Measurements from ENCODE around the gene P2RX2. TPM values are rescaled to one million over a fixed set of nuclear protein-coding genes. Genes with fewer than 3 reads are reported as not detected.

Gene P2RX2
- total and polyA plus RNA-seq, 2 of the 4 experiments (the other 2 are of a cell fraction), result not detected

GRCh38 chr12:132634411-132634990 lies 15.9 kb downstream of the P2RX2 start:
- Histone ChIP-seq H3K27ac (ENCODE audit: insufficient read depth, low read length) (no peak overlapping the region), H3K23ac (ENCODE audit: low read depth, low read length) (no peak overlapping the region), H4K5ac (ENCODE audit: low read depth, low read length) (no peak overlapping the region), H2BK20ac (ENCODE audit: low read depth, low read length) (no peak overlapping the region), H3K18ac (ENCODE audit: low read depth, low read length) (no peak overlapping the region), H3K4ac (ENCODE audit: low read depth, low read length) (no peak overlapping the region), H3K9ac (ENCODE audit: low read depth, low read length) (no peak overlapping the region), H3K4me3 (ENCODE audit: insufficient read depth, low read depth, low read length) (no peak overlapping the region), H3K4me1 (ENCODE audit: control insufficient read depth, insufficient read depth, low read length) (no peaks in the 10 kb centered on the region), H4K8ac (ENCODE audit: low read depth in 2 of 2, low read length in 2 of 2) (no peak overlapping the region), H4K20me1 (ENCODE audit: insufficient read depth, low read length) (peaks cover 7% of the 10 kb centered on the region; the same call in 1 of the 2 replicates), H3K14ac (replicated peaks; ENCODE audit: low read depth, low read length) (no peak overlapping the region), H3K36me3 (ENCODE audit: control insufficient read depth, insufficient read depth, low read length) (peaks cover 36% of the 10 kb centered on the region), H2BK120ac (ENCODE audit: low read depth, low read length) (no peak overlapping the region), H2AK5ac (ENCODE audit: low read depth, low read length) (no peak overlapping the region), H4K91ac (ENCODE audit: insufficient read depth, low read depth, low read length) (no peak overlapping the region), H3K56ac (ENCODE audit: extremely low read depth, insufficient read depth, low read length) (no peak overlapping the region), H3K4me2 (ENCODE audit: low read depth, low read length) (no peak overlapping the region), H3K9me1 (ENCODE audit: insufficient read depth, low read length) (no peaks in the 10 kb centered on the region), H3K9me3 (ENCODE audit: control insufficient read depth, insufficient read depth, low read length) (no peaks in the 10 kb centered on the region), H3K27me3 (ENCODE audit: control insufficient read depth, insufficient read depth, low read length) (no peaks in the 10 kb centered on the region), H2AK9ac (replicated peaks; ENCODE audit: low read depth, low read length, poor library complexity) (no peak overlapping the region), H2BK15ac (ENCODE audit: low read depth, low read length) (no peak overlapping the region), H2BK5ac (ENCODE audit: low read depth, low read length, poor library complexity, severe bottlenecking) (no peak overlapping the region), H2AFZ (replicated peaks; ENCODE audit: low read length, poor library complexity) (no peak overlapping the region), H3K79me1 (ENCODE audit: low read depth in 1 of 2, low read length in 2 of 2) (no peaks in the 10 kb centered on the region)
- WGBS, 2 experiments (ENCODE audit: extremely low coverage in 2 of 2, insufficient read length in 1 of 2), result 94% methylated on average over 12 of the region's 21 CpGs; no CpG with 5 or more reads in 1 of the 2 experiments
- ATAC-seq (ENCODE audit: low read depth) (no peak), DNase-seq (no peak)
- dilution Hi-C loops (cut with HindIII; ENCODE audit: low sequenced_read_pairs, unreplicated experiment), result no loop called here
- TF ChIP-seq NFE2L2 (IDR thresholded peaks at IDR 0.05; ENCODE audit: low read depth, low read length) (no peak), CEBPB (IDR thresholded peaks at IDR 0.05; ENCODE audit: low read depth, low read length) (no peak), RCOR1 (IDR thresholded peaks at IDR 0.05; ENCODE audit: insufficient replicate concordance, low read length) (no peak), FOS (IDR thresholded peaks at IDR 0.05; ENCODE audit: low read depth, low read length) (no peak), POLR2A (IDR thresholded peaks at IDR 0.05; ENCODE audit: low read depth, low read length) (no peak), BHLHE40 (IDR thresholded peaks at IDR 0.05; ENCODE audit: low read depth, low read length) (no peak), SMC3 (IDR thresholded peaks at IDR 0.05; ENCODE audit: low read depth, low read length) (no peak), CTCF (conservative IDR thresholded peaks at IDR 0.05; ENCODE audit: low read depth, low read length) (no peak), RFX5 (IDR thresholded peaks at IDR 0.05; ENCODE audit: low read depth, low read length) (no peak), CHD1 (IDR thresholded peaks at IDR 0.05; ENCODE audit: low read depth, low read length) (no peak), RAD21 (IDR thresholded peaks at IDR 0.05; ENCODE audit: low read length) (no peak)
- TF ChIP-seq, protein P1, sequence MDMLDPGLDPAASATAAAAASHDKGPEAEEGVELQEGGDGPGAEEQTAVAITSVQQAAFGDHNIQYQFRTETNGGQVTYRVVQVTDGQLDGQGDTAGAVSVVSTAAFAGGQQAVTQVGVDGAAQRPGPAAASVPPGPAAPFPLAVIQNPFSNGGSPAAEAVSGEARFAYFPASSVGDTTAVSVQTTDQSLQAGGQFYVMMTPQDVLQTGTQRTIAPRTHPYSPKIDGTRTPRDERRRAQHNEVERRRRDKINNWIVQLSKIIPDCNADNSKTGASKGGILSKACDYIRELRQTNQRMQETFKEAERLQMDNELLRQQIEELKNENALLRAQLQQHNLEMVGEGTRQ (IDR thresholded peaks at IDR 0.05; ENCODE audit: low read depth, low read length), result no peak
- TF ChIP-seq, protein P2, sequence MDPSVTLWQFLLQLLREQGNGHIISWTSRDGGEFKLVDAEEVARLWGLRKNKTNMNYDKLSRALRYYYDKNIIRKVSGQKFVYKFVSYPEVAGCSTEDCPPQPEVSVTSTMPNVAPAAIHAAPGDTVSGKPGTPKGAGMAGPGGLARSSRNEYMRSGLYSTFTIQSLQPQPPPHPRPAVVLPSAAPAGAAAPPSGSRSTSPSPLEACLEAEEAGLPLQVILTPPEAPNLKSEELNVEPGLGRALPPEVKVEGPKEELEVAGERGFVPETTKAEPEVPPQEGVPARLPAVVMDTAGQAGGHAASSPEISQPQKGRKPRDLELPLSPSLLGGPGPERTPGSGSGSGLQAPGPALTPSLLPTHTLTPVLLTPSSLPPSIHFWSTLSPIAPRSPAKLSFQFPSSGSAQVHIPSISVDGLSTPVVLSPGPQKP (IDR thresholded peaks at IDR 0.05; ENCODE audit: borderline replicate concordance, low read depth, low read length), result no peak
- intact Hi-C loops (cut with micrococcal nuclease), result no loop called here
- ChIA-PET CTCF (no interaction called here), POLR2A (ENCODE audit: unreplicated experiment) (no interaction called here)
- in situ Hi-C loops (cut with MboI; ENCODE audit: low sequenced_read_pairs), result no loop called here
- BruUV-seq (replicated peaks), result no TSS peak

All from IMR-90 (cell line).